Sigmoid colon (tissue), 7 donors: ENCODE measurements around the gene ZCCHC10. TPM values are rescaled to one million over a fixed set of nuclear protein-coding genes. Genes with fewer than 3 reads are reported as not detected.
A peak's percentile ranks its signal among the peaks of the same experiment; 100 is the strongest.
"Not testable (repeated sequence)": the region's sequence is repeated elsewhere in the genome, so short reads cannot be mapped to it uniquely, and the experiment has no call there.

Experiments used
- DNase-seq: peaks from one replicate; pipeline ENCODE4 v3.0.0-alpha.2; 2019
- H3K27ac ChIP-seq, 4 donors: fragments of 200-600 bp; sonication (generic); one replicate each; pipeline ENCODE4 v1.5.1; 2016 to 2019; ENCODE audit warnings: mild to moderate bottlenecking in 1 of 4
- H3K27me3 ChIP-seq, 3 donors: fragments of 200-600 bp; sonication (generic); one replicate each; pipeline ENCODE4 v1.5.1; 2019; ENCODE audit warnings: mild to moderate bottlenecking in 1 of 3
- H3K36me3 ChIP-seq, 4 donors: fragments of 200-600 bp; sonication (generic); one replicate each; pipeline ENCODE4 v1.5.1; 2016 to 2019
- H3K4me1 ChIP-seq, 4 donors: fragments of 200-600 bp; sonication (generic); one replicate each; pipeline ENCODE4 v1.5.1; 2017 to 2019
- H3K4me3 ChIP-seq, 4 donors: fragments of 200-600 bp; sonication (generic); one replicate each; pipeline ENCODE4 v1.5.1; 2017 to 2019; ENCODE audit warnings: mild to moderate bottlenecking in 2 of 4, moderate library complexity in 1 of 4
- H3K9me3 ChIP-seq, 4 donors: fragments of 200-600 bp in 3 of 4; sonication (generic) in 3 of 4; one replicate each; pipeline versions ENCODE4 v1.5.1 to v1.6.1; 2013 to 2019
- EP300 ChIP-seq, 4 donors: sonication (generic); formaldehyde crosslinking; IDR thresholded peaks; one replicate each; pipeline ENCODE4 v1.6.1; 2017; ENCODE audit warnings: antibody characterized with exemption in 4 of 4
- POLR2A ChIP-seq, 2 donors: fragments of 450-650 bp; IDR thresholded peaks; one replicate each; pipeline ENCODE4 v1.6.1; 2016; ENCODE audit warnings: antibody characterized with exemption in 2 of 2, mild to moderate bottlenecking in 2 of 2, moderate library complexity in 2 of 2
- POLR2AphosphoS5 ChIP-seq, 4 donors: sonication (generic); formaldehyde crosslinking; IDR thresholded peaks; one replicate each; pipeline ENCODE4 v1.6.1; 2017; ENCODE audit warnings: antibody characterized with exemption in 4 of 4
- WGBS, 2 donors: extraction: QIAGEN DNeasy Blood & Tissue Kit; methylation state at CpG; one replicate each; pipeline ENCODE4 v1.1.7; 2013; 5-methylcytosine and 5-hydroxymethylcytosine counted together
- intact Hi-C: fragments of 100-400 bp; cut with DNase I; formaldehyde crosslinking; loops from one replicate; pipeline ENCODE4 v1.15.1; 2023
- polyA plus RNA-seq, 3 donors: library from polyadenylated mRNA; stranded (reverse); fragments of 200-250 nt; gene quantifications; one replicate each; pipeline ENCODE4 v1.2.3, GENCODE V29; 2013
- total RNA-seq, 4 donors: library from RNA; depleted of rRNA; stranded (reverse); fragments of >200 nt; gene quantifications; one replicate each; pipeline ENCODE4 v1.1.0, GENCODE V29; 2016
- TF ChIP-seq, protein P1 (sequence below), 4 experiments: fragments of 450-650 bp in 3 of 4; fragments of 200-600 bp in 1 of 4; IDR thresholded peaks; one replicate each; pipeline ENCODE4 v1.5.1; 2016 to 2019; ENCODE audit warnings: antibody characterized with exemption in 4 of 4, mild to moderate bottlenecking in 3 of 4, moderate library complexity in 2 of 4
- donor health status: healthy with polysubstance abuse.
- donor health status: Bipolar disorder and iron deficiency.
- donor health status: healthy.

The ZCCHC10 gene
- total and polyA plus RNA-seq, 7 donors: 15.0 to 57.1 (median 18.9) TPM

DNA sequence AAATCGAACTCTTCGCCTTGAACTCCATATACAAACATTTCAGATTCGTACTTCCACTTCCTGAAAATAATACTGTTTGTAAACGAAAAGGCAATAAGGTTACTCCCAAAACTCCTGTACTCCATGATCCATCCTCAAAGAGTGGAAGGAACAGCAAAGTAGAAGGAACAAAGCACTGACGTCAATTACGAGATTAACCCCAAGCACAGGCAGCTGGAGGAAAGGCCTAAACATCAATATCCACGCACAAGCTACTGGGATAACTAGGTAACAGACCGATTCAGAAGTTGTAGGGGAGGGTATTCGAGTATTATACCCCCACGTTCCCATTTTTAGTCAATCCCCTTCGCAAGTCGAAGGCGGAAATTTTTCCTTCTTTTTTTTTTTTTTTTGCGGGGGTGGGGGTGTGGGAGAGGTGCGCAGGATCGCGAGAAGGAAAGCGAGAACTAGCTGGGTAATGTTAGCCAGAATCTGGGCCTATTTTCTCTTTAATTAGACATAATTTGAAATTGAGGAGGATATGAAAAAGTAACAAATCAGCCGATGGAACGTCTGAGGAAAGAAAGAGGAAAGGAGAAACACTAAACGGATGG, 63.8 kb downstream of the ZCCHC10 start:
- H3K9me3 ChIP-seq: no peaks in the 10 kb centered on the region
- intact Hi-C loops: loop anchor here (1.0 to 2.0 kb wide), 3 partner anchors 64 to 96 kb away; partner anchors contain the start of genes GDF9, UQCRQ and ZCCHC10
- H3K36me3 ChIP-seq: no peaks in the 10 kb centered on the region
- DNase-seq: no peak
- peak overlapping the region; percentile 82 to 100 (median 100) for H3K4me3 ChIP-seq
- H3K4me1 ChIP-seq: peaks cover 0 to 41% (median 27%) of the 10 kb centered on the region in 4 donors
- H3K27me3 ChIP-seq: no peaks in the 10 kb centered on the region
- TF ChIP-seq POLR2AphosphoS5 (IDR thresholded peaks at IDR 0.05) (peak; percentile 27 to 80 (median 60)), POLR2A (IDR thresholded peaks at IDR 0.05) (no peak), EP300 (IDR thresholded peaks at IDR 0.05) (peak in 1 of 4 donors; percentile 69)
- TF ChIP-seq, protein P1, sequence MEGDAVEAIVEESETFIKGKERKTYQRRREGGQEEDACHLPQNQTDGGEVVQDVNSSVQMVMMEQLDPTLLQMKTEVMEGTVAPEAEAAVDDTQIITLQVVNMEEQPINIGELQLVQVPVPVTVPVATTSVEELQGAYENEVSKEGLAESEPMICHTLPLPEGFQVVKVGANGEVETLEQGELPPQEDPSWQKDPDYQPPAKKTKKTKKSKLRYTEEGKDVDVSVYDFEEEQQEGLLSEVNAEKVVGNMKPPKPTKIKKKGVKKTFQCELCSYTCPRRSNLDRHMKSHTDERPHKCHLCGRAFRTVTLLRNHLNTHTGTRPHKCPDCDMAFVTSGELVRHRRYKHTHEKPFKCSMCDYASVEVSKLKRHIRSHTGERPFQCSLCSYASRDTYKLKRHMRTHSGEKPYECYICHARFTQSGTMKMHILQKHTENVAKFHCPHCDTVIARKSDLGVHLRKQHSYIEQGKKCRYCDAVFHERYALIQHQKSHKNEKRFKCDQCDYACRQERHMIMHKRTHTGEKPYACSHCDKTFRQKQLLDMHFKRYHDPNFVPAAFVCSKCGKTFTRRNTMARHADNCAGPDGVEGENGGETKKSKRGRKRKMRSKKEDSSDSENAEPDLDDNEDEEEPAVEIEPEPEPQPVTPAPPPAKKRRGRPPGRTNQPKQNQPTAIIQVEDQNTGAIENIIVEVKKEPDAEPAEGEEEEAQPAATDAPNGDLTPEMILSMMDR (IDR thresholded peaks at IDR 0.05): no peak
- WGBS, 2 donors: 0 to 1% methylated on average over 21 of the region's 21 CpGs
- peak overlapping the region; percentile 95 to 100 (median 100) for H3K27ac ChIP-seq

DNA sequence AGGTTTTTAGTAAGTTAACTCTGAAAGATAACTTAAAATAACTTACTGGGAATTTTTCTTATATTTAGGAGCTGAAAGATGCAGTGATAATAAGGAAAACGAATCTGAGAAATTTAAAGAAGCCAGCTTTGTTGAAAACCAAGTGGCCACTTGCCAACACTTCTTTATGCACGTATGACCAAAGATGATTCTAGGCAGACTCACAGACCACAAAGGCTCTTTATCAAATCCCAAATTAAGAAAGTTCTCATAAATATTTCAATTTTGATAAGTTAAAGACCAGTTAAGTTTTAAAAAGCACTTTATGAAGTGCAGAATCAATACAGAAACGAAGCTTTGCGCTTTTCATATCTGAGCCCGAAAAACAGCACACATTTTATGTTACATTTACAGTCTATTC, 64.5 kb downstream of the ZCCHC10 start:
- Histone ChIP-seq H3K4me3 (peak overlapping the region; percentile 82 to 100 (median 100)), H3K36me3 (no peaks in the 10 kb centered on the region), H3K27ac (peak overlapping the region; percentile 95 to 100 (median 100)), H3K4me1 (peaks cover 0 to 41% (median 29%) of the 10 kb centered on the region in 4 donors), H3K27me3 (no peaks in the 10 kb centered on the region), H3K9me3 (no peaks in the 10 kb centered on the region)
- intact Hi-C loops: loop anchor here (2.0 kb wide), 1 partner anchor 95 kb away; the partner anchor contains the start of genes GDF9 and UQCRQ
- DNase-seq: no peak
- 4 to 13% methylated on average over 5 of the region's 5 CpGs for WGBS, 2 donors
- TF ChIP-seq EP300 (IDR thresholded peaks at IDR 0.05) (no peak), POLR2A (IDR thresholded peaks at IDR 0.05) (no peak), POLR2AphosphoS5 (IDR thresholded peaks at IDR 0.05) (no peak)
- TF ChIP-seq, protein P1 (IDR thresholded peaks at IDR 0.05): no peak

DNA sequence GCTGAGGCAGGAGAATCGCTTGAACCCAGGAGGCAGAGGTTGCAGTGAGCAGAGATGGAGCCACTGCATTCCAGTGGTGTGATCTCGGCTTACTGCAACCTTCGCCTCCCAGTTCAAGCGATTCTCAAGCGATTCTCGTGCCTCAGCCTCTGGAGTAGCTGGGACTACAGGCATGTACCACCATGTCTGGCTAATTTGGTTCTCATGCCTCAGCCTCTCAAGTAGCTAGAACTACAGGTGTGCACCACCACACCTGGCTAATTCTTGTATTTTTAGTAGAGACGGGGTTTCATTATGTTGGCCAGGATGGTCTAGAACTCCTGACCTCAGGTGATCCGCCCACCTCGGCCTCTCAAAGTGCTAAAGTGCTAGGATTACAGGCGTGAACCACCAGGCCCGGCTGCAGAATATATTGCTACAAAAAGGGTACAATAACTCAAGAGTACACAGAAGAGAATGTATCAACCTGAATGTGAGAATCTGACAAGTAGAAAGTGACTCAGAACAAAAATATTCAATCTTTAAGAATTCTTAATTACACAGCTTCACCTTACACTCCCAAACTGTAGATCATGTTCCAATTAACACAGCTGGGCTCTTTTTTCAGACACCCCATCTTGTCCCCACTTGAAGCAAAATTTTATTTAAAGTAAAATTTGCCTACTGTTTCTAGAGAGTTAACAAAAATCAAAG, 65.1 kb downstream of the ZCCHC10 start:
- WGBS, 2 donors: 83 to 90% methylated on average over 11 of the region's 11 CpGs
- DNase-seq, intact Hi-C loops, H3K36me3 ChIP-seq, H3K9me3 ChIP-seq, H3K27me3 ChIP-seq: not testable (repeated sequence)
- H3K27ac ChIP-seq: peak overlapping the region; percentile 95 to 100 (median 100)
- H3K4me3 ChIP-seq: peak overlapping the region in 3 of 4 donors; percentile 82 to 100 (median 100)
- peaks cover 0 to 42% (median 30%) of the 10 kb centered on the region in 4 donors for H3K4me1 ChIP-seq

DNA sequence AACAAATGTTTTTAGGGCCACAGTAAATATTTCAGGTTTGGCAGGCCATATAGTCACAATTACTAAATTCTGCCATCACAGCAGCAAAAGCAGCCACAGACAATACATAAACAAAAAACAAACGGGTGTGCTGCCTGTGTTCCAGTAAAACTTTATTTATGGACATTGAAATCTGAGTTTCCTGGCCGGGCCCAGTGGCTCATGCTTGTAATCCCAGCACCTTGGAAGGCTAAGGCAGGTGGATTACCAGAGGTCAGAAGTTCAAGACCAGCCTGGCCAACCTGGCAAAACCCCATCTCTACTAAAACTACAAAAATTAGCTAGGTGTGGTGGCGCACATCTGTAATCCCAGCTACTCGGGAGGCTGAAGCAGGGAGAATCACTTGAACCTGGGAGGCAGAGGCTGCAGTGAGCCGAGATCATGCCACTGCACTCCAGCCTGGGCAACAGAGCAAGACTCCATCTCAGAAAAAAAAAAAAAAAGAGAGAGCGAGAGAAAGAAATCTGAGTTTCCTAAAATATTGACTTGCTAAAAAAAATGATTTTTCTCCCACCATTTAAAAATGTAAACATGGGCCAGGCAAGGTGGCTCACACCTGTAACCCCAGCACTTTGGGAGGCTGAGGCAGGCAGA, 70.1 kb downstream of the ZCCHC10 start:
- H3K27me3 ChIP-seq, H3K36me3 ChIP-seq, H3K9me3 ChIP-seq, DNase-seq, H3K4me3 ChIP-seq, H3K27ac ChIP-seq, intact Hi-C loops: not testable (repeated sequence)
- 81 to 87% methylated on average over 6 of the region's 6 CpGs for WGBS, 2 donors
- peaks cover 0 to 66% (median 44%) of the 10 kb centered on the region in 4 donors for H3K4me1 ChIP-seq

DNA sequence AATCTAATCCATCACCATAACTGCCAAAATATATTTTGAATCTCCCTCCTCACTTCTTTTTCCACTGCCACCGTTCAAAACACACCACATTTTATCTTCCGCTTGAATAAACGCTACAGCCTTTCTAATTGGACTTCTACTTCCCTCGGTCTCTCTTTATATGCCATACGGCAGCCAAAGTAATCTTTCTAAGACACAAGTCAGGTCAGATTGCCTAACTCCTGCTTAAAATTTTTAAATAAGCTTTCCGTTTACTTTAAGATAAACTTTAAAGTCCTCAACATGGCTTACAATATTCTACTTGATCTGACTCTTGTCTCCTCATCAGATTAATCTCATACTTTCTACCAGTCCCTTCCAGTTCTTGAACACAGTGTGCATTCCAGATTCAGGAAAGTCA, 72.6 kb downstream of the ZCCHC10 start:
- TF ChIP-seq POLR2A (IDR thresholded peaks at IDR 0.05): no peak
- no peak for TF ChIP-seq EP300 (IDR thresholded peaks at IDR 0.05)
- TF ChIP-seq POLR2AphosphoS5 (IDR thresholded peaks at IDR 0.05): no peak
- TF ChIP-seq, protein P1 (IDR thresholded peaks at IDR 0.05): no peak
- Histone ChIP-seq H3K4me3 (no peak overlapping the region), H3K27me3 (no peaks in the 10 kb centered on the region), H3K36me3 (peaks cover 0 to 9% (median 0%) of the 10 kb centered on the region in 4 donors), H3K9me3 (no peaks in the 10 kb centered on the region), H3K27ac (peak overlapping the region in 1 of 4 donors; percentile 19), H3K4me1 (peaks cover 0 to 59% (median 34%) of the 10 kb centered on the region in 4 donors)
- no peak for DNase-seq
- intact Hi-C loops: no loop called here
- 78 to 81% methylated on average over 6 of the region's 6 CpGs for WGBS, 2 donors
